ENCODE results near the gene RAB32. TPM values are rescaled to one million over a fixed set of nuclear protein-coding genes. Genes with fewer than 3 reads are reported as not detected.

RAB32 gene
- total and polyA plus RNA-seq, 2 of the 4 experiments (the other 2 are of a cell fraction) = 55.7 to 108 TPM

DNA sequence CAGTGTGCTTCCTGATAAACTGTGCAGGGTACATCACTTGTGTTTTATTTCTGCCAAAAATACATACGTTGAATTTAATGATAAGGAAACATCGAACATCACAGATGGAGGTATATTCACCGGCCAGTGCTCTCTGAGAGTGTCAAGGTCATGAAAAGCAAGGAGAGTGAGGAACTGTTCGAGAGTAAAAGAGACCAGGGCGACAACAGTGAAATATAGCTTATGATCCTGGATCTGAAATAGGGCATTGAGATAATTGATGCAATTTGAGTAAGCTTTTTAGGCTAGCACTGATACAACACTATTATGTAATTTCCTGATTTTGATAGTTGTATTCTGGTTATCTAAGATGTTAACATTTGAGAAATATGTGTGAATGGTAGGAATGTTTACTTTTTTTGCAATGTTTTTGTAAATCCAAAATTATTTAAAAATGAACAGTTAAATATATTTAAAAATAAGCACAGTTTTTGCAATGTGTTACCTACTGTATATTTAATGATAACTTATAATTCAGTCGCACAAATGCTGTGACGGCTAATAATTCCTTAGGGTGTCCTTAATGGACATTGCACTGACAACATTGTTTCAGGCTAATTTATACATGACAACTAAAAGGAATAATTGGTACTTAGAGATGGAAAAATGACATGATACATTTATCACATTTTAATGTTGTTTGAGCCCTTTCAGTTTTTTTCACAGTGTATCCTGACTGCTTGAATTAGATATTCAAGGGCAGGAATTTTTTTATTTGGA lies 9.9 kb downstream of the RAB32 start:
- no TSS peak for BruUV-seq (replicated peaks)
- Histone ChIP-seq H3K23ac (ENCODE audit: low read depth, low read length) (no peak overlapping the region), H2AK5ac (ENCODE audit: low read depth, low read length) (no peak overlapping the region), H3K9ac (ENCODE audit: low read depth, low read length) (no peak overlapping the region), H3K9me1 (ENCODE audit: insufficient read depth, low read length) (0 out of 2 replicates have a peak, but pooled peaks cover 5% of the 10 kb centered on the region), H3K18ac (ENCODE audit: low read depth, low read length) (no peak overlapping the region), H2BK15ac (ENCODE audit: low read depth, low read length) (no peak overlapping the region), H4K91ac (ENCODE audit: insufficient read depth, low read depth, low read length) (no peak overlapping the region), H3K9me3 (ENCODE audit: control insufficient read depth, insufficient read depth, low read length) (no peaks in the 10 kb centered on the region), H3K4ac (ENCODE audit: low read depth, low read length) (no peak overlapping the region), H4K20me1 (ENCODE audit: insufficient read depth, low read length) (no peaks in the 10 kb centered on the region), H3K56ac (ENCODE audit: extremely low read depth, insufficient read depth, low read length) (no peak overlapping the region), H3K4me2 (ENCODE audit: low read depth, low read length) (no peak overlapping the region; the same call in 1 of the 2 replicates), H3K79me1 (ENCODE audit: low read depth in 1 of 2, low read length in 2 of 2) (peaks cover 17 to 31% of the 10 kb centered on the region in 2 experiments), H3K27me3 (ENCODE audit: control insufficient read depth, insufficient read depth, low read length) (no peaks in the 10 kb centered on the region), H2AFZ (replicated peaks; ENCODE audit: low read length, poor library complexity) (no peak overlapping the region), H2BK20ac (ENCODE audit: low read depth, low read length) (no peak overlapping the region), H2BK120ac (ENCODE audit: low read depth, low read length) (no peak overlapping the region), H2BK5ac (ENCODE audit: low read depth, low read length, poor library complexity, severe bottlenecking) (no peak overlapping the region), H3K36me3 (ENCODE audit: control insufficient read depth, insufficient read depth, low read length) (peaks cover 21% of the 10 kb centered on the region), H3K4me1 (ENCODE audit: control insufficient read depth, insufficient read depth, low read length) (peaks cover 8% of the 10 kb centered on the region), H4K5ac (ENCODE audit: low read depth, low read length) (no peak overlapping the region), H3K14ac (replicated peaks; ENCODE audit: low read depth, low read length) (0 out of 2 replicates have a peak overlapping the region, but pooled peaks have one; percentile 45), H3K4me3 (ENCODE audit: insufficient read depth, low read depth, low read length) (no peak overlapping the region), H4K8ac (ENCODE audit: low read depth in 2 of 2, low read length in 2 of 2) (no peak overlapping the region), H3K27ac (ENCODE audit: insufficient read depth, low read length) (no peak overlapping the region), H2AK9ac (replicated peaks; ENCODE audit: low read depth, low read length, poor library complexity) (no peak overlapping the region)
- in situ Hi-C loops (cut with MboI; ENCODE audit: low sequenced_read_pairs) = no loop called here
- CTCF ChIA-PET = no interaction called here
- dilution Hi-C loops (cut with HindIII; ENCODE audit: low sequenced_read_pairs, unreplicated experiment) = no loop called here
- no peak for DNase-seq
- WGBS, 2 experiments (ENCODE audit: extremely low coverage in 2 of 2, insufficient read length in 1 of 2) = 59% methylated on average over 3 of the region's 7 CpGs; no CpG with 5 or more reads in 1 of the 2 experiments
- ATAC-seq (ENCODE audit: low read depth) = no peak
- TF ChIP-seq MAZ (IDR thresholded peaks at IDR 0.05; ENCODE audit: borderline replicate concordance, low read depth, low read length) = no peak
- TF ChIP-seq, protein P1, sequence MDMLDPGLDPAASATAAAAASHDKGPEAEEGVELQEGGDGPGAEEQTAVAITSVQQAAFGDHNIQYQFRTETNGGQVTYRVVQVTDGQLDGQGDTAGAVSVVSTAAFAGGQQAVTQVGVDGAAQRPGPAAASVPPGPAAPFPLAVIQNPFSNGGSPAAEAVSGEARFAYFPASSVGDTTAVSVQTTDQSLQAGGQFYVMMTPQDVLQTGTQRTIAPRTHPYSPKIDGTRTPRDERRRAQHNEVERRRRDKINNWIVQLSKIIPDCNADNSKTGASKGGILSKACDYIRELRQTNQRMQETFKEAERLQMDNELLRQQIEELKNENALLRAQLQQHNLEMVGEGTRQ (IDR thresholded peaks at IDR 0.05; ENCODE audit: low read depth, low read length) = no peak
- no peak for TF ChIP-seq RFX5 (IDR thresholded peaks at IDR 0.05; ENCODE audit: low read depth, low read length)
- TF ChIP-seq, protein P2, sequence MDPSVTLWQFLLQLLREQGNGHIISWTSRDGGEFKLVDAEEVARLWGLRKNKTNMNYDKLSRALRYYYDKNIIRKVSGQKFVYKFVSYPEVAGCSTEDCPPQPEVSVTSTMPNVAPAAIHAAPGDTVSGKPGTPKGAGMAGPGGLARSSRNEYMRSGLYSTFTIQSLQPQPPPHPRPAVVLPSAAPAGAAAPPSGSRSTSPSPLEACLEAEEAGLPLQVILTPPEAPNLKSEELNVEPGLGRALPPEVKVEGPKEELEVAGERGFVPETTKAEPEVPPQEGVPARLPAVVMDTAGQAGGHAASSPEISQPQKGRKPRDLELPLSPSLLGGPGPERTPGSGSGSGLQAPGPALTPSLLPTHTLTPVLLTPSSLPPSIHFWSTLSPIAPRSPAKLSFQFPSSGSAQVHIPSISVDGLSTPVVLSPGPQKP (IDR thresholded peaks at IDR 0.05; ENCODE audit: borderline replicate concordance, low read depth, low read length) = no peak
- TF ChIP-seq POLR2A (IDR thresholded peaks at IDR 0.05; ENCODE audit: low read depth, low read length) = no peak
- no peak for TF ChIP-seq MXI1 (IDR thresholded peaks at IDR 0.05; ENCODE audit: borderline replicate concordance, low read depth, low read length)
- no peak for TF ChIP-seq CEBPB (IDR thresholded peaks at IDR 0.05; ENCODE audit: low read depth, low read length)
- TF ChIP-seq MAFK (IDR thresholded peaks at IDR 0.05; ENCODE audit: low read depth, low read length) = no peak
- TF ChIP-seq CHD1 (IDR thresholded peaks at IDR 0.05; ENCODE audit: low read depth, low read length) = no peak
- TF ChIP-seq NFE2L2 (IDR thresholded peaks at IDR 0.05; ENCODE audit: low read depth, low read length) = no peak
- no peak for TF ChIP-seq RAD21 (IDR thresholded peaks at IDR 0.05; ENCODE audit: low read length)
- TF ChIP-seq BHLHE40 (IDR thresholded peaks at IDR 0.05; ENCODE audit: low read depth, low read length) = no peak
- TF ChIP-seq SMC3 (IDR thresholded peaks at IDR 0.05; ENCODE audit: low read depth, low read length) = no peak
- TF ChIP-seq, protein P3, sequence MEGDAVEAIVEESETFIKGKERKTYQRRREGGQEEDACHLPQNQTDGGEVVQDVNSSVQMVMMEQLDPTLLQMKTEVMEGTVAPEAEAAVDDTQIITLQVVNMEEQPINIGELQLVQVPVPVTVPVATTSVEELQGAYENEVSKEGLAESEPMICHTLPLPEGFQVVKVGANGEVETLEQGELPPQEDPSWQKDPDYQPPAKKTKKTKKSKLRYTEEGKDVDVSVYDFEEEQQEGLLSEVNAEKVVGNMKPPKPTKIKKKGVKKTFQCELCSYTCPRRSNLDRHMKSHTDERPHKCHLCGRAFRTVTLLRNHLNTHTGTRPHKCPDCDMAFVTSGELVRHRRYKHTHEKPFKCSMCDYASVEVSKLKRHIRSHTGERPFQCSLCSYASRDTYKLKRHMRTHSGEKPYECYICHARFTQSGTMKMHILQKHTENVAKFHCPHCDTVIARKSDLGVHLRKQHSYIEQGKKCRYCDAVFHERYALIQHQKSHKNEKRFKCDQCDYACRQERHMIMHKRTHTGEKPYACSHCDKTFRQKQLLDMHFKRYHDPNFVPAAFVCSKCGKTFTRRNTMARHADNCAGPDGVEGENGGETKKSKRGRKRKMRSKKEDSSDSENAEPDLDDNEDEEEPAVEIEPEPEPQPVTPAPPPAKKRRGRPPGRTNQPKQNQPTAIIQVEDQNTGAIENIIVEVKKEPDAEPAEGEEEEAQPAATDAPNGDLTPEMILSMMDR (conservative IDR thresholded peaks at IDR 0.05; ENCODE audit: low read depth, low read length) = no peak
- no peak for TF ChIP-seq RCOR1 (IDR thresholded peaks at IDR 0.05; ENCODE audit: insufficient replicate concordance, low read length)
- intact Hi-C loops (cut with micrococcal nuclease) = no loop called here
- POLR2A ChIA-PET (ENCODE audit: unreplicated experiment) = no interaction called here
